ENCODE data around the gene TMEM181. TPM values are rescaled to one million over a fixed set of nuclear protein-coding genes. Genes with fewer than 3 reads are reported as not detected.

Gene TMEM181
- total and polyA plus RNA-seq, 2 of the 13 experiments (the other 11 are each of a cell fraction or from before 2014, with no cell fraction given) = 59.1 to 108 TPM

DNA sequence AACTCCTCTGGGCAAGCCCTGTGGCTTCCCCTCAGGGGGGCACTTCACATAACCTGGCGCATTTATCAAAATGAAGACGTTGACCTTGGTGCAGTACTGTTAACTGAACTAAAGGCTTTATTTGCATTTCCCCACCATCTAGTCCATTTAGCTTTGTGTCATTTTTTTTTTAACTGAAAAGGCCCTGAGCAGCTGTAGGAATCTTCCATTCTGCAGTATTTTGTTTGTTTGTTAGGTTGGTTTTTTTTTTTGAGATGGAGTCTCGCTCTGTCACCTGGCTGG, 10.7 kb downstream of the TMEM181 start (continued):
- TF ChIP-seq, protein P1, sequence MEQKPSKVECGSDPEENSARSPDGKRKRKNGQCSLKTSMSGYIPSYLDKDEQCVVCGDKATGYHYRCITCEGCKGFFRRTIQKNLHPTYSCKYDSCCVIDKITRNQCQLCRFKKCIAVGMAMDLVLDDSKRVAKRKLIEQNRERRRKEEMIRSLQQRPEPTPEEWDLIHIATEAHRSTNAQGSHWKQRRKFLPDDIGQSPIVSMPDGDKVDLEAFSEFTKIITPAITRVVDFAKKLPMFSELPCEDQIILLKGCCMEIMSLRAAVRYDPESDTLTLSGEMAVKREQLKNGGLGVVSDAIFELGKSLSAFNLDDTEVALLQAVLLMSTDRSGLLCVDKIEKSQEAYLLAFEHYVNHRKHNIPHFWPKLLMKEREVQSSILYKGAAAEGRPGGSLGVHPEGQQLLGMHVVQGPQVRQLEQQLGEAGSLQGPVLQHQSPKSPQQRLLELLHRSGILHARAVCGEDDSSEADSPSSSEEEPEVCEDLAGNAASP (CRISPR knock-in tag; IDR thresholded peaks at IDR 0.05; ENCODE audit: borderline replicate concordance) = no peak
- peak; percentile 9; the same call in 1 of the 2 replicates for TF ChIP-seq ELF1 (CRISPR knock-in tag; IDR thresholded peaks at IDR 0.05)
- TF ChIP-seq REL (CRISPR knock-in tag; conservative IDR thresholded peaks at IDR 0.05) = no peak
- TF ChIP-seq, protein P2, sequence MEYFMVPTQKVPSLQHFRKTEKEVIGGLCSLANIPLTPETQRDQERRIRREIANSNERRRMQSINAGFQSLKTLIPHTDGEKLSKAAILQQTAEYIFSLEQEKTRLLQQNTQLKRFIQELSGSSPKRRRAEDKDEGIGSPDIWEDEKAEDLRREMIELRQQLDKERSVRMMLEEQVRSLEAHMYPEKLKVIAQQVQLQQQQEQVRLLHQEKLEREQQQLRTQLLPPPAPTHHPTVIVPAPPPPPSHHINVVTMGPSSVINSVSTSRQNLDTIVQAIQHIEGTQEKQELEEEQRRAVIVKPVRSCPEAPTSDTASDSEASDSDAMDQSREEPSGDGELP (IDR thresholded peaks at IDR 0.05; ENCODE audit: borderline replicate concordance, low read depth) = 0 out of 2 replicates have a peak, but pooled peaks have one; percentile 30
- TF ChIP-seq TCF7 (IDR thresholded peaks at IDR 0.05; ENCODE audit: low read depth) = no peak
- TF ChIP-seq, protein P3, sequence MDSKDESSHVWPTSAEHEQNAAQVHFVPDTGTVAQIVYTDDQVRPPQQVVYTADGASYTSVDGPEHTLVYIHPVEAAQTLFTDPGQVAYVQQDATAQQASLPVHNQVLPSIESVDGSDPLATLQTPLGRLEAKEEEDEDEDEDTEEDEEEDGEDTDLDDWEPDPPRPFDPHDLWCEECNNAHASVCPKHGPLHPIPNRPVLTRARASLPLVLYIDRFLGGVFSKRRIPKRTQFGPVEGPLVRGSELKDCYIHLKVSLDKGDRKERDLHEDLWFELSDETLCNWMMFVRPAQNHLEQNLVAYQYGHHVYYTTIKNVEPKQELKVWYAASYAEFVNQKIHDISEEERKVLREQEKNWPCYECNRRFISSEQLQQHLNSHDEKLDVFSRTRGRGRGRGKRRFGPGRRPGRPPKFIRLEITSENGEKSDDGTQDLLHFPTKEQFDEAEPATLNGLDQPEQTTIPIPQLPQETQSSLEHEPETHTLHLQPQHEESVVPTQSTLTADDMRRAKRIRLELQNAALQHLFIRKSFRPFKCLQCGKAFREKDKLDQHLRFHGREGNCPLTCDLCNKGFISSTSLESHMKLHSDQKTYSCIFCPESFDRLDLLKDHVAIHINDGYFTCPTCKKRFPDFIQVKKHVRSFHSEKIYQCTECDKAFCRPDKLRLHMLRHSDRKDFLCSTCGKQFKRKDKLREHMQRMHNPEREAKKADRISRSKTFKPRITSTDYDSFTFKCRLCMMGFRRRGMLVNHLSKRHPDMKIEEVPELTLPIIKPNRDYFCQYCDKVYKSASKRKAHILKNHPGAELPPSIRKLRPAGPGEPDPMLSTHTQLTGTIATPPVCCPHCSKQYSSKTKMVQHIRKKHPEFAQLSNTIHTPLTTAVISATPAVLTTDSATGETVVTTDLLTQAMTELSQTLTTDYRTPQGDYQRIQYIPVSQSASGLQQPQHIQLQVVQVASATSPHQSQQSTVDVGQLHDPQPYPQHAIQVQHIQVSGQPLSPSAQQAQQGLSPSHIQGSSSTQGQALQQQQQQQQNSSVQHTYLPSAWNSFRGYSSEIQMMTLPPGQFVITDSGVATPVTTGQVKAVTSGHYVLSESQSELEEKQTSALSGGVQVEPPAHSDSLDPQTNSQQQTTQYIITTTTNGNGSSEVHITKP (CRISPR knock-in tag; IDR thresholded peaks at IDR 0.05; ENCODE audit: low read depth) = 0 out of 2 replicates have a peak, but pooled peaks have one; percentile 46

Data from HepG2 (cell line).